GM21576 (cell line): ENCODE results near the gene FBN3.

Experiments
- ATAC-seq: cut with Tn5 transposase; IDR thresholded peaks from one replicate; pipeline ENCODE4 v1.9.1; 2021; ENCODE audit warnings: mild to moderate bottlenecking, moderate library complexity; ENCODE audit not compliant: unreplicated experiment

The FBN3 gene

GRCh38 chr19:8094336-8094735, 55.1 kb downstream of the FBN3 start:
- ATAC-seq = no peak

GRCh38 chr19:8093740-8094139, 55.7 kb downstream of the FBN3 start:
- no peak for ATAC-seq

- no peak for ATAC-seq
Measured at GRCh38 chr19:8090950-8091349, 58.4 kb downstream of the FBN3 start.

- no peak for ATAC-seq
Measured at GRCh38 chr19:8089664-8090601, 59.5 kb downstream of the FBN3 start.

- ATAC-seq = no peak
Measured at GRCh38 chr19:8088752-8089663, 60.4 kb downstream of the FBN3 start.

GRCh38 chr19:8087876-8088275, 61.5 kb downstream of the FBN3 start:
- ATAC-seq = no peak

GRCh38 chr19:8086849-8087248, 62.5 kb downstream of the FBN3 start:
- no peak for ATAC-seq

GRCh38 chr19:8085598-8086408, 63.6 kb downstream of the FBN3 start:
- no peak for ATAC-seq

GRCh38 chr19:8084152-8084551, 65.2 kb downstream of the FBN3 start:
- no peak for ATAC-seq

- no peak for ATAC-seq
Measured at GRCh38 chr19:8083141-8083540, 66.3 kb downstream of the FBN3 start.

GRCh38 chr19:8081569-8082550, 67.5 kb downstream of the FBN3 start:
- no peak for ATAC-seq

- no peak for ATAC-seq
Measured at GRCh38 chr19:8080832-8081231, 68.6 kb downstream of the FBN3 start.

- no peak for ATAC-seq
Measured at GRCh38 chr19:8079988-8080387, 69.4 kb downstream of the FBN3 start.

- no peak for ATAC-seq
Measured at GRCh38 chr19:8075158-8076074, 74.0 kb downstream of the FBN3 start.

- no peak for ATAC-seq
Measured at GRCh38 chr19:8074501-8074900, 74.9 kb downstream of the FBN3 start.

GRCh38 chr19:8071912-8072311, 77.5 kb downstream of the FBN3 start:
- ATAC-seq = no peak

GRCh38 chr19:8069096-8069973, 80.1 kb downstream of the FBN3 start:
- no peak for ATAC-seq

- ATAC-seq = no peak
Measured at GRCh38 chr19:8065875-8066261, 83.5 kb downstream of the FBN3 start.
